ENCODE results near the gene CCDC89.

The CCDC89 gene

GRCh38 chr11:85647604-85648299 is 38.2 kb downstream of the CCDC89 start, which contains the start of gene TMEM126A:
Gene TMEM126A (plus strand): TSS chr11:85647967. CDS start chr11:85650256, 2,289 bp downstream.
- peak; percentile 92 for DNase-seq

DNA sequence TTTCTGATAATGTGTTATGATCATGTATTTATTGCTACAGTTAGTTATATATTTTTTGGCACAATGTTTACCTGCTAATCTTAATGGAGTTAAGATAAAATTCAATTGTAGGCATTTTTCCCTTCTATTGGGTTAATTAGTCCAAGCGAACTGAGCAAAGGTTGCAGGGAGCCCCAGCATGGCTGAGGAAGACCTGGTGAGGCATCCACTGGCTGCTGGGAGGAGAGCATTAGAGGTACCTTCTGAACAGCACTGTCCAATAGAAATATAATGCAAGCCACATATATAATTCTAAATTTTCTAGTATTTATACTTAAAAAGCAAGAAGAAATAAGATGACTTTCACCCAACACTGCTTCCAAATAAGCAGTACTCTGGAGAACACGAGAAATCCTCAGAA is 38.9 kb downstream of the CCDC89 start:
- no peak for DNase-seq

GRCh38 chr11:85643191-85643614 is 42.8 kb downstream of the CCDC89 start:
- no peak for DNase-seq

DNA sequence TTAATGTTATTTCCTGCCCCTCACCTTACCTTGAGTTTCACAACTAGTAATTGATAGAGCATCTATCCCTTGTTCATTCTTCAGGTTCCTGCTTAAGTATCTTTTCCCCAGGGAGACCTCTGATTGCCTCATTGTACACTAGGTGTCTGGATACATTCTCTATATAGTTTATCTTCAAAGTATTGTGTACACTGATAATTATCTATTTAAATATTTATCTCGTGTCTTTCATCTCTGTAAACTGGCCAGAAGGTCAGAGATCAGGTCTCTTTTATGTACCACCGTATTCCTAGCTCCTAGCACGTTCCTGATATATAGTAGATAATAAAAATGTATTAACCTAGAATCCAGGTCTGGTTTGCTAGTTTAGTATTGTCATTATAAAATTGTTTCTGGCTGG is 51.2 kb downstream of the CCDC89 start:
- DNase-seq, result no peak

Data from NCI-H774 (cell line).